Dendritic cell treated with granulocyte-macrophage colony-stimulating factor and Interleukin-4, amounts not matched to agents 40 ng/mL and 50 ng/mL, for 4 days (primary cell): ENCODE measurements around the gene SLC6A8.

Source experiments
- H3K27ac Mint-ChIP-seq: one replicate; pipeline ENCODE4 v1.8.0; 2022; ENCODE audit warnings: mild to moderate bottlenecking, mixed read lengths
- H3K27me3 Mint-ChIP-seq: one replicate; pipeline ENCODE4 v1.8.0; 2022; ENCODE audit warnings: mild to moderate bottlenecking, mixed read lengths
- H3K36me3 Mint-ChIP-seq: one replicate; pipeline ENCODE4 v1.8.0; 2022; ENCODE audit warnings: low read depth, mixed read lengths
- H3K4me1 Mint-ChIP-seq: one replicate; pipeline ENCODE4 v1.8.0; 2022; ENCODE audit warnings: low read depth, mixed read lengths
- H3K4me3 Mint-ChIP-seq: one replicate; pipeline ENCODE4 v1.8.0; 2022; ENCODE audit warnings: mild to moderate bottlenecking, moderate library complexity, mixed read lengths
- H3K9me3 Mint-ChIP-seq: one replicate; pipeline ENCODE4 v1.8.0; 2022; ENCODE audit warnings: mixed read lengths
- intact Hi-C: fragments of 100-400 bp; cut with micrococcal nuclease; formaldehyde crosslinking; loops from one replicate; pipeline ENCODE4 v1.15.0; 2022

The SLC6A8 gene

GRCh38 chrX:153645151-153645550, 42.6 kb upstream of the SLC6A8 start:
- no peaks in the 10 kb centered on the region for H3K36me3 Mint-ChIP-seq
- peaks cover 78% of the 10 kb centered on the region for H3K27me3 Mint-ChIP-seq
- no peak overlapping the region for H3K4me3 Mint-ChIP-seq
- peaks cover 13% of the 10 kb centered on the region for H3K4me1 Mint-ChIP-seq
- H3K27ac Mint-ChIP-seq: no peak overlapping the region
- no peaks in the 10 kb centered on the region for H3K9me3 Mint-ChIP-seq
- intact Hi-C loops: loop anchor here (5.0 kb wide), 1 partner anchor 93 kb away; no protein-coding TSS in a partner anchor

DNA sequence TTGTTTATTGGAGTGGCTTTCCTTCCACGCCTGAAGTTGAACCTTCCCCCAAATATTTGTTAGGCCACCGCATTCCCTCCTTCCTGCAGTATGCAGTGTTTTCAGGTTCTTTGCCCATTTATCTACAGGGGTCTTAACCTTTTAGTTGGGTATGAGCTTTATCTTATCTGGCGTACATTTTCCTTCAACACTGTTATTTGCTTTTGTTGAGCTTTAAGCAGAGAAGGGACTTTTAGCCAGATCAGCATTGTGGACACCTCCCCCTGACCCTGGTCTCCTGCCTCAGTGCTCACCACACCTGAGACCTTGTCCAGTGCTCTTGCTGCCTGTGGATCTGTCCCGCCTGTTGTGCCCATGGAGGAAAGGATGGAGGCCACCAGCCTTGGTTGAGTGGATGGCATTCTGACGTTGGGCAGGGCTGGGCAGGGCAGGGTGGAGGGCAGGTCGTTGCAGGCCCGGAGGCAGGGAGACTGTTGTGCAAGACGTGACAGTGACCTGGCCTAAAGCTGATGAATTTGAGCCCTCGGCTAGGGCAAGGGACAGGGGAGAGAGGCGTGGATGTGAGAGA, 41.7 kb upstream of the SLC6A8 start:
- peaks cover 70% of the 10 kb centered on the region for H3K27me3 Mint-ChIP-seq

GRCh38 chrX:153646620-153647373, 40.9 kb upstream of the SLC6A8 start, which contains the start of gene DUSP9:
TSS of gene DUSP9 (plus strand) at chrX:153647203. CDS start at chrX:153647954, 751 bp downstream.
- Mint-ChIP-seq H3K4me1 (peaks cover 7% of the 10 kb centered on the region), H3K36me3 (no peaks in the 10 kb centered on the region), H3K27me3 (peaks cover 62% of the 10 kb centered on the region), H3K4me3 (peak within 1 kb of the TSS; percentile 44), H3K27ac (no peak within 1 kb of the TSS), H3K9me3 (no peaks in the 10 kb centered on the region)
- intact Hi-C loops: loop anchor here (5.0 kb wide), 1 partner anchor 94 kb away; no protein-coding TSS in a partner anchor

More for the DNA sequence above, 41.7 kb upstream of the SLC6A8 start:
- intact Hi-C loops: loop anchor here (5.0 kb wide), 1 partner anchor 94 kb away; no protein-coding TSS in a partner anchor
- no peak overlapping the region for H3K4me3 Mint-ChIP-seq
- H3K4me1 Mint-ChIP-seq: peaks cover 13% of the 10 kb centered on the region
- no peaks in the 10 kb centered on the region for H3K9me3 Mint-ChIP-seq
- H3K36me3 Mint-ChIP-seq: no peaks in the 10 kb centered on the region
- H3K27ac Mint-ChIP-seq: no peak overlapping the region

- no peaks in the 10 kb centered on the region for H3K9me3 Mint-ChIP-seq
- no peak overlapping the region for H3K27ac Mint-ChIP-seq
- H3K27me3 Mint-ChIP-seq: peaks cover 63% of the 10 kb centered on the region
- no peaks in the 10 kb centered on the region for H3K36me3 Mint-ChIP-seq
- intact Hi-C loops: loop anchor here (5.0 kb wide), 1 partner anchor 95 kb away; no protein-coding TSS in a partner anchor
- H3K4me1 Mint-ChIP-seq: peaks cover 7% of the 10 kb centered on the region
- H3K4me3 Mint-ChIP-seq: peak overlapping the region; percentile 44
Measured at GRCh38 chrX:153647461-153648357, 40.0 kb upstream of the SLC6A8 start.

DNA sequence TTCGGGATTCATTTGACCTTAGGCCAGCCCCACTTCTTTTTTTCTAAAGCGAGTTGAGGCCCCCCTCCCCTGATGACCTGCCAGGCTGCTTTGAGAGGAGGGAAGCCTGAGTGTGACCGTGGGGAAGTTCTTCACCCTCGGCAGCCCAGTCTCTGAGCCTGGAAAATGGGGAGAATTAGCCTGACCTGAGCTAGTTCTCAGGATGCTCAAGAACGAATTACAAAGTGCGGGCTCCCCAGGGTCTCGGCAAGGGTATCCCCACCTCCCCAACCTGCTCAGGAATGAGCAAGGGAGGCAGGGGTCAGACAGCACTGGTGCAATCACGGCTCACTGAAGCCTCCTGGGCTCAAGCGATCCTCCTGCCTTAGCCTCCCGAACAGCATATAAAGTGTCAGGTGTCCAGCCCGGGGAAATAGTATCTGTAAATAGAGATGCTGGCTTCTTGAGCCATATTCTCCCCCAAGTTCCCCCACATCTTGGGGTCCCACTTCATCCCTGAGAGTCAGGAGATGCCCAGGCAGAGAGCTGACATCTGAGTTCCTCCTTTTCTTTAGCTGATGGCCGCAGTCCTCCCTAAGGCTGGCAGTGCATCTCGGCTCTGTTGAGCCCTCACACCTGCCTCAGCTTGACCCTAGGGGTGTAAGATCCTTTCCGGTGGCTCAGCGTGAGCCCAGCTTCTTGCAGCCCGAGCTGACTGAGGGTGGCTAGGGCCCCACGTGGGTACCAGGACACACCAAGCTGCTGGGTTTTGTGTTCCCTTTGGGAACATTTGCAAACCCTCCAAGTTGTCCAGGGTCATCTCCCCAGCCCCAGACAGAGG, 39.2 kb upstream of the SLC6A8 start:
- H3K9me3 Mint-ChIP-seq: no peaks in the 10 kb centered on the region
- intact Hi-C loops: loop anchor here (5.0 kb wide), 1 partner anchor 96 kb away; no protein-coding TSS in a partner anchor
- H3K4me3 Mint-ChIP-seq: no peak overlapping the region
- peaks cover 56% of the 10 kb centered on the region for H3K27me3 Mint-ChIP-seq
- H3K4me1 Mint-ChIP-seq: peaks cover 4% of the 10 kb centered on the region
- no peaks in the 10 kb centered on the region for H3K36me3 Mint-ChIP-seq
- no peak overlapping the region for H3K27ac Mint-ChIP-seq

DNA sequence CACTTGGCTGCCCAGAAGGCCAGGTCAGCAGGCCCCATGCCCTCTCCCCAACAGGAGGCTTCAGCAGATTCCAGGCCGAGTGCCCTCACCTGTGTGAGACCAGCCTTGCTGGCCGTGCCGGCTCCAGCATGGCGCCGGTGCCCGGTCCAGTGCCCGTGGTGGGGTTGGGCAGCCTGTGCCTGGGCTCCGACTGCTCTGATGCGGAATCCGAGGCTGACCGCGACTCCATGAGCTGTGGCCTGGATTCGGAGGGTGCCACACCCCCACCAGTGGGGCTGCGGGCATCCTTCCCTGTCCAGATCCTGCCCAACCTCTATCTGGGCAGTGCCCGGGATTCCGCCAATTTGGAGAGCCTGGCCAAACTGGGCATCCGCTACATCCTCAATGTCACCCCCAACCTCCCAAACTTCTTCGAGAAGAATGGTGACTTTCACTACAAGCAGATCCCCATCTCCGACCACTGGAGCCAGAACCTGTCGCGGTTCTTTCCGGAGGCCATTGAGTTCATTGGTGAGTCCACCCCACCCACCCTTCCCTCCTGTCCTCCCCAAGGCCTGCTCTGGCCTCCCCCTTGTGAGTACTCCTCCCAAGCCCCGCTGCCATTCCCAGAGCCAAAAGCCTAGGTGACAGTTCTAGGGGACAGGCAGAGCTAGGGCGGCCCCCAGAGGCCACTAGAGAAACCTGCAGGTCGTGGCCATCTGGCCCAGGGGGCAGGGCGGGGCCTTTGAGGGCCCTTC, 38.4 kb upstream of the SLC6A8 start:
- H3K9me3 Mint-ChIP-seq: no peaks in the 10 kb centered on the region

DNA sequence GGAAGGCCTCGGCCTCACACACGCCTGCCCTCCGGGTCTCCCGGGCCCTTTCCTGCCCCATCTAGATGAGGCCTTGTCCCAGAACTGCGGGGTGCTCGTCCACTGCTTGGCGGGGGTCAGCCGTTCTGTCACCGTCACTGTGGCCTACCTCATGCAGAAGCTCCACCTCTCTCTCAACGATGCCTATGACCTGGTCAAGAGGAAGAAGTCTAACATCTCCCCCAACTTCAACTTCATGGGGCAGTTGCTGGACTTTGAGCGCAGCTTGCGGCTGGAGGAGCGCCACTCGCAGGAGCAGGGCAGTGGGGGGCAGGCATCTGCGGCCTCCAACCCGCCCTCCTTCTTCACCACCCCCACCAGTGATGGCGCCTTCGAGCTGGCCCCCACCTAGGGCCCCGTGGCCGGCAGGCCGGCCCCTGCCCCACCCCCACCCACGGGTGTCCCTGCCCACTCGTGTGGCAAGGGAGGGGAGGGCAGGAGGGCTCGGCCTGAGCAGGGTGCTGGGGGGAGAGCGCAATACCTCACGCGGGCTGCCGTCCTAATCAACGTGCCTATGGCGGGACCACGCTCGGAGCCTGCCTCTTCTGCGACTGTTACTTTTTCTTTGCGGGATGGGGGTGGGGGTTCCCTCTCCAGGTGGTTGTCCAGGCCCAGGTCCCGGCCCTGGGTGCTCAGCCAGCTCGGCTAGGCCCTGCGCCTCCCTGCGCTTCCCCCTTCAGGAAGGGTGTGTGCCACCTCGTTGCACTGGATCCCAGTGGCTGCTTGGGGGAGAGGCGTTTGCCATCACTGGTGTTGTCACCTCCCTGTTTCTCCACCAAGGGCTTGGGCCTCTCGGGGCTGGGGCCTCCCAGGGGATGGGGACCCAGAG, 37.6 kb upstream of the SLC6A8 start:
- Mint-ChIP-seq H3K36me3 (no peaks in the 10 kb centered on the region), H3K4me1 (no peaks in the 10 kb centered on the region), H3K27ac (no peak overlapping the region), H3K27me3 (peaks cover 46% of the 10 kb centered on the region), H3K9me3 (no peaks in the 10 kb centered on the region), H3K4me3 (no peak overlapping the region)
- intact Hi-C loops: loop anchor here (5.0 kb wide), 2 partner anchors 98 to 113 kb away; no protein-coding TSS in a partner anchor

More for the DNA sequence above, 38.4 kb upstream of the SLC6A8 start:
- no peaks in the 10 kb centered on the region for H3K4me1 Mint-ChIP-seq
- intact Hi-C loops: loop anchor here (5.0 kb wide), 1 partner anchor 97 kb away; no protein-coding TSS in a partner anchor
- H3K27ac Mint-ChIP-seq: no peak overlapping the region
- no peak overlapping the region for H3K4me3 Mint-ChIP-seq
- H3K36me3 Mint-ChIP-seq: no peaks in the 10 kb centered on the region
- peaks cover 52% of the 10 kb centered on the region for H3K27me3 Mint-ChIP-seq

- no peaks in the 10 kb centered on the region for H3K9me3 Mint-ChIP-seq
- no peak overlapping the region for H3K4me3 Mint-ChIP-seq
- no peaks in the 10 kb centered on the region for H3K4me1 Mint-ChIP-seq
- no peaks in the 10 kb centered on the region for H3K36me3 Mint-ChIP-seq
- no peak overlapping the region for H3K27ac Mint-ChIP-seq
- H3K27me3 Mint-ChIP-seq: peaks cover 38% of the 10 kb centered on the region
- intact Hi-C loops: loop anchor here (5.0 kb wide), 1 partner anchor 114 kb away; no protein-coding TSS in a partner anchor
Measured at GRCh38 chrX:153650959-153651358, 36.8 kb upstream of the SLC6A8 start.

DNA sequence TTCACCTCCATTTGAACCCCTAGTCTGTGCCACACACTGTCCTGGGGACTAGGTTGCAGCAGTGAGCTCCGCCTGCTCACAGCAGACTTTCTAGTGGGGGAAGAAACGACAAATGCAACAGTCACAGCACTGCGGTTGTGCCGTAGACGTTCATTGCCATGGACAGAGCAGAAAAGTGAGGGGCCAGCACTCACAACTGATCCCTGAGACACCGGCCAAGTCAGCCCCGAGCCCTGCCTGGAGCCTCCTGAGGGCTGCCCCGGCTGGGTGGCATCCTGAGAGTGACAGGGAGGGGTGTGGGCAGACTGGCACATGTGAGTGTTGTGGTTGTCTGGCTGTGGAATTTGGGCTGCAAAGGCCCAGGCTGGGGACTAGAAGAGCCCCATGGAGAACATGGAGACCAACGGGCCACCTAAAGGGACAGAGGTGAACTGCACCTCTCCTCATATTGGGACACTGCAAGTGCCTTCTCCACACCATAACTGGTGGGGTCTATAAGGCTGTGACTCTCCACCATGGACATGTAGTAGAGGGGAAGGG, 36.1 kb upstream of the SLC6A8 start:
- H3K27ac Mint-ChIP-seq: no peak overlapping the region
- intact Hi-C loops: loop anchor here (5.0 kb wide), 1 partner anchor 114 kb away; no protein-coding TSS in a partner anchor
- H3K27me3 Mint-ChIP-seq: peaks cover 32% of the 10 kb centered on the region
- no peaks in the 10 kb centered on the region for H3K4me1 Mint-ChIP-seq
- no peaks in the 10 kb centered on the region for H3K36me3 Mint-ChIP-seq
- no peaks in the 10 kb centered on the region for H3K9me3 Mint-ChIP-seq
- no peak overlapping the region for H3K4me3 Mint-ChIP-seq

DNA sequence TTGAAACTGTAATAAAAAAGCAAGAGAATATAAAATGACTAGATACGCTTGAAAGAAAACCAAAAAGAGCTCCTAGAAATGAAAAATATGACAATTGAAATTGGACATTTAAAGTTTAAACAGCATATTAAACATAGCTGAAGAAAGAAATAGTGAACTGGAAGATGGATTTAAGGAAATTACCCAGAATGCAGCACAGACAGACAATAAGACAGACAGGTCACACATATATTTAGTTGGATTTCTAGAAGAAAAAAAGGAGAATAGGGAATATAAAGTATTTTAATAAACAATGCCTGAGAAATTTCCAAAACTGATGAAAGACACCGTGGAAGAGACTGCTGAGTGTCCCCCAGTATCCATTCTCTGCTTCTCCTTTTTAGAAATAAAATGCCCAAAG, 34.2 kb upstream of the SLC6A8 start:
- Mint-ChIP-seq H3K27ac (no peak overlapping the region), H3K4me3 (no peak overlapping the region), H3K36me3 (no peaks in the 10 kb centered on the region), H3K9me3 (no peaks in the 10 kb centered on the region), H3K27me3 (peaks cover 24% of the 10 kb centered on the region), H3K4me1 (no peaks in the 10 kb centered on the region)
- intact Hi-C loops: loop anchor here (5.0 kb wide), 1 partner anchor 116 kb away; no protein-coding TSS in a partner anchor

DNA sequence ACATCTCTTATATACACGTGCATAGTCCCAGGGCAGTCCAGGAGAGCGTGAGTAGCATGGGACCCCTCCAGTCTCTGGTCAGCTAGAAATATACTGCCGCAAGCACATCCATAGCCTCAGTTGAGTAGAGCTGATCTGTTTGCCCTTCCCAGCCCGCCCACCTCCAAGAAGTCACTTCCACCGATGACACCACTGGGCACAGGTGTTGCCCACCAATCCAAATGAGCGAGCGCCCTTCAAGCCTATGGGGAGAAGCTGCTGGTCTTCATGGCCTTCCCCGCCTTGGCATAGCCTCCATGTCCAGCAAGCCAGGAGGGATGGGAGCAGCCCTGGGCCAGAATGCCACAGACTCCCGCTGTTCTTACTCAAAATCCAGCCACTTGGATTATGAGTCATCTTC, 30.6 kb upstream of the SLC6A8 start:
- Mint-ChIP-seq H3K36me3 (no peaks in the 10 kb centered on the region), H3K27me3 (peaks cover 35% of the 10 kb centered on the region), H3K27ac (no peak overlapping the region), H3K4me1 (no peaks in the 10 kb centered on the region), H3K4me3 (no peak overlapping the region), H3K9me3 (no peaks in the 10 kb centered on the region)
- intact Hi-C loops: no loop called here
